ENCODE measurements around the gene DDI2.
"Not testable (repeated sequence)": the region's sequence is repeated elsewhere in the genome, so short reads cannot be mapped to it uniquely, and the experiment has no call there.

DNA sequence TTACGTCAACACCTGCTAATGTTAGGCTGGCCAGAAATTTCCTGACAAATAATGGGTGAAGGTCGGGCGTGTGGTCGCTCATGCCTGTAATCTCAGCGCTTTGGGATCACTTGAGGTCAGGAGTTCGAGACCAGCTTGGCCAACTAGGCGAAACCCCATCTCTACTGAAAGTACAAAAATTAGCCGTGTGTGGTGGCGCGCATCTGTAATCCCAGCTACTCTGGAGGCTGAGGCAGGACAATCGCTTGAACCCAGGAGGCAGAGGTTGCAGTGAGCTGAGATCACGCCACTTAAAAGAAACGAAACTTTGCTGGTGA, 13.3 kb upstream of the DDI2 start:
- TF ChIP-seq, protein P1, sequence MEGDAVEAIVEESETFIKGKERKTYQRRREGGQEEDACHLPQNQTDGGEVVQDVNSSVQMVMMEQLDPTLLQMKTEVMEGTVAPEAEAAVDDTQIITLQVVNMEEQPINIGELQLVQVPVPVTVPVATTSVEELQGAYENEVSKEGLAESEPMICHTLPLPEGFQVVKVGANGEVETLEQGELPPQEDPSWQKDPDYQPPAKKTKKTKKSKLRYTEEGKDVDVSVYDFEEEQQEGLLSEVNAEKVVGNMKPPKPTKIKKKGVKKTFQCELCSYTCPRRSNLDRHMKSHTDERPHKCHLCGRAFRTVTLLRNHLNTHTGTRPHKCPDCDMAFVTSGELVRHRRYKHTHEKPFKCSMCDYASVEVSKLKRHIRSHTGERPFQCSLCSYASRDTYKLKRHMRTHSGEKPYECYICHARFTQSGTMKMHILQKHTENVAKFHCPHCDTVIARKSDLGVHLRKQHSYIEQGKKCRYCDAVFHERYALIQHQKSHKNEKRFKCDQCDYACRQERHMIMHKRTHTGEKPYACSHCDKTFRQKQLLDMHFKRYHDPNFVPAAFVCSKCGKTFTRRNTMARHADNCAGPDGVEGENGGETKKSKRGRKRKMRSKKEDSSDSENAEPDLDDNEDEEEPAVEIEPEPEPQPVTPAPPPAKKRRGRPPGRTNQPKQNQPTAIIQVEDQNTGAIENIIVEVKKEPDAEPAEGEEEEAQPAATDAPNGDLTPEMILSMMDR (IDR thresholded peaks at IDR 0.05), result not testable (repeated sequence)
- TF ChIP-seq POLR2A (IDR thresholded peaks at IDR 0.05), result not testable (repeated sequence)

Measured in body of pancreas (tissue), 4 donors.